Motor neuron (in vitro differentiated cells): ENCODE measurements around the gene COX6A1. TPM values are rescaled to one million over a fixed set of nuclear protein-coding genes. Genes with fewer than 3 reads are reported as not detected.

Source experiments
- total RNA-seq, 8 experiments: library from RNA; unstranded; fragments of 300-600 nt; gene quantifications; 2 replicates each; pipeline versions ENCODE4 v1.2.3 to v1.2.4, GENCODE V29; 2022

COX6A1 gene
- total RNA-seq, 8 experiments from 2014 or later, result 604 to 967 (median 671) TPM

Other genes starting within 250 kb of the COX6A1 start
- gene GCN1, start 243.4 kb upstream of the COX6A1 start, total RNA-seq, result 100 to 1,000 TPM in 2 of 8 experiments, 10 to 100 TPM in 6; 31.8 to 153 (median 47.1) TPM
- gene RPLP0, start 237.0 kb upstream of the COX6A1 start, total RNA-seq, result 1,000 to 10,000 TPM; 1,784 to 3,646 (median 2,895) TPM
- 10 to 100 TPM; 10.1 to 52.6 (median 23.8) TPM for gene PXN, start 172.4 kb upstream of the COX6A1 start, total RNA-seq
- over 10,000 TPM; 15,371 to 42,996 (median 23,008) TPM for gene RNU4-2, start 146.2 kb upstream of the COX6A1 start, total RNA-seq
- over 10,000 TPM in 4 of 8 experiments, 1,000 to 10,000 TPM in 4; 7,837 to 22,494 (median 10,178) TPM for gene RNU4-1, start 144.9 kb upstream of the COX6A1 start, total RNA-seq
- 1 to 10 TPM; 1.7 to 6.6 (median 2.8) TPM for gene SIRT4, start 135.8 kb upstream of the COX6A1 start, total RNA-seq
- gene PLA2G1B, start 110.3 kb upstream of the COX6A1 start, total RNA-seq, result under 1 TPM in 3 of 8 experiments, not detected in 5; 0.38 to 0.78 (median 0.60) TPM
- 10 to 100 TPM in 5 of 8 experiments, 1 to 10 TPM in 1, under 1 TPM in 2; 0.10 to 81.7 (median 27.3) TPM for gene MSI1, start 68.9 kb upstream of the COX6A1 start, total RNA-seq
- 10 to 100 TPM; 25.0 to 90.0 (median 41.5) TPM for gene TRIAP1, start 8.3 kb downstream of the COX6A1 start, total RNA-seq
- 10 to 100 TPM; 20.4 to 38.8 (median 24.5) TPM for gene GATC, start 8.3 kb downstream of the COX6A1 start, total RNA-seq
- 100 to 1,000 TPM in 7 of 8 experiments, 10 to 100 TPM in 1; 98.3 to 197 (median 118) TPM for gene SRSF9, start 31.6 kb downstream of the COX6A1 start, total RNA-seq
- gene DYNLL1, start 58.0 kb downstream of the COX6A1 start, total RNA-seq, result 100 to 1,000 TPM; 155 to 622 (median 349) TPM
- gene COQ5, start 91.0 kb downstream of the COX6A1 start, total RNA-seq, result 10 to 100 TPM; 36.4 to 70.7 (median 49.8) TPM
- gene RNF10, start 96.2 kb downstream of the COX6A1 start, total RNA-seq, result 100 to 1,000 TPM in 3 of 8 experiments, 10 to 100 TPM in 5; 69.1 to 207 (median 90.5) TPM
- gene POP5, start 143.3 kb downstream of the COX6A1 start, total RNA-seq, result 10 to 100 TPM; 30.5 to 74.3 (median 54.4) TPM
- gene CABP1, start 202.5 kb downstream of the COX6A1 start, total RNA-seq, result 1 to 10 TPM in 5 of 8 experiments, under 1 TPM in 3; 0.13 to 6.3 (median 1.4) TPM
- gene MLEC, start 249.0 kb downstream of the COX6A1 start, total RNA-seq, result 100 to 1,000 TPM in 1 of 8 experiments, 10 to 100 TPM in 7; 61.9 to 123 (median 84.1) TPM